Measurements from ENCODE around the gene CACNA1B.
A peak's percentile ranks its signal among the peaks of the same experiment; 100 is the strongest.
"Not testable (repeated sequence)": the region's sequence is repeated elsewhere in the genome, so short reads cannot be mapped to it uniquely, and the experiment has no call there.

Gene CACNA1B

DNA sequence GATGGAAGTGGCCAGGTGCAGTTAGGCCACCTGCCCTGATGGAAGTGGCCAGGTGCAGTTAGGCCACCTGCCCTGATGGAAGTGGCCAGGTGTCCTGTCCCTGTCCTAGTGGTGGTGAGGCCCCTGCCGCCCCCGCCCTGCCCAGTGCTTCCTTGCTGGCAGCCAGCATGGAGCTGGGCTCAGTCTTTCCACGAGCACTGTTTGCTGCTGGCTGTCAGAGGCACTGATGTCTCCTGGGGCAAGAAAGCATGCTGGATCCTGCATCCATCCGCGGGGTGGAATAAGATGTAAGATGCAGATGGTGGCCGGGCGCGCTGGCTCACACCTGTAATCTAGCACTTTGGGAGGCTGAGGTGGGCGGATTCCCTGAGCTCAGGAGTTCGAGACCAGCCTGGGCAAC is 141.9 kb downstream of the CACNA1B start:
- DNase-seq: not testable (repeated sequence)

DNA sequence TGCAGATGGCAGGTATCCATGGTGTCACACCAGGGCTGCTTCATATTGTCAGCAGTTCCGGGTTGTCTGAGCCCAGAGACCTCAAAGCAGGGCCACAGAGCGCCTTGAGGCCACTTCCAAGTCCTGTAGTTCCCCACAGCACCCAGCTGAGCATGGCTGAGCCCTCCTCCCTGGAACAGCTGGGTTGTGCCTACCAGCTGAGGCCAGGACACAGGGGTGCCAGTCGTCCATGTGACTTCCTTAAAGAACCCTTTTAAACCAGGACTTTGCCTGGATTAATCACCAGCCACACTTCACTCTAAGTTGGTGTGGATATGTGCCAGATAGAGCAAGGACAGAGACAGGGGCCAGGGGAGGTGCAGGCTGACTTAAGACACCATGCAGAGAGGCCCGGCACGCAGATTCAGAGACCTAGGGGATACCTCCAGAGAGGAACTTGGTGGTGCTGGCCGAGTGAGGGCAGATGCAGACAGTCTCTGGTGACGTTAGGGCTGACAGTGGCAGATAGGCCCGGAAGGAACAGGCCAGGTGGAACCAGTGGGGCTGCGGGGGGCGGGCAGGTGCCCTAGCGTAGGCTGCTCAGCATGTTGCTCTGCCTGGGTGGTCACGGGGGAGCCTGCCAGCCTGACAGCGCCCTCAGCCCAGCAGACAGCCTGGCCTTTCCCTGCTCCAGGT is 142.7 kb downstream of the CACNA1B start:
- no peak for DNase-seq

GRCh38 chr9:138020795-138021182 is 143.2 kb downstream of the CACNA1B start:
- DNase-seq: no peak

DNA sequence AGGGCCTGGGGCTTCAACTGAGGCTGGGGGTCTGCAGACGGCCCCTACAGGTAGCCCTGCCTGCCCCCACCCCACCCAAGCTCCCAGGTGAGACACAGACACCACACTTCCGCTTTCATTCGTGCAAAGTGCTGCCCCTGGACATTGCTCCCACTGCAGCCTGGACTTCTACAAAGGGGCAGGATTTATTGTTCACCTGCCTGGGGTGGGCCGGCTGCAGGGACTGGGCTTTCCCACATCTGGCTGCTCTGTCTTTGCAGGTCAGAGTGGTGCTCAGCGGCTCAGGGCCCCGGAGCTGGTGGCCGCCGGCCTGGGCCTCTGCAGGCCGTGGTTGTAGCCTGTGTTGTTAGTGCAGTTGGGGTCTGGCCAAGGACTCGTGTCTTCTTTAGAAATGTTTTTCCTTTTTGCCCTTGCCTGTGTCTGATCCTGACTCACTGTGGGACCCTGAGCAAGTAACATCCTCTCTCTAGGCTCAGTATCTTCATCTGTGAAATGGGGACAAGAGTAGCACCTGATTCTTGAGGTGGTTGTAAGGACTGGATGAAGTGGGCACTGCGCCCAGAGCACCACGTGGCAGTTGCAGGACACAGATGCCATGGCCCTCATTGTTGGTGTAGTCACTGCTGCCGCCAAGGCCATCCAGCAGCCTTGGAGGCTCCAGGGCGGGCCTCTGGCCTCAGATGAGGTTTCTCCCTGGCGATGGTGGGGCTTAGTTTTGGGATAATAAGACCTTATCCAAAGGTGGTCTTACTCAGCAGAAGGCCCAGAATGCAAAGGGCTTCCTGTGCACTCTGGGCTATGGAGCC is 143.9 kb downstream of the CACNA1B start:
- DNase-seq: peak; percentile 16

DNA sequence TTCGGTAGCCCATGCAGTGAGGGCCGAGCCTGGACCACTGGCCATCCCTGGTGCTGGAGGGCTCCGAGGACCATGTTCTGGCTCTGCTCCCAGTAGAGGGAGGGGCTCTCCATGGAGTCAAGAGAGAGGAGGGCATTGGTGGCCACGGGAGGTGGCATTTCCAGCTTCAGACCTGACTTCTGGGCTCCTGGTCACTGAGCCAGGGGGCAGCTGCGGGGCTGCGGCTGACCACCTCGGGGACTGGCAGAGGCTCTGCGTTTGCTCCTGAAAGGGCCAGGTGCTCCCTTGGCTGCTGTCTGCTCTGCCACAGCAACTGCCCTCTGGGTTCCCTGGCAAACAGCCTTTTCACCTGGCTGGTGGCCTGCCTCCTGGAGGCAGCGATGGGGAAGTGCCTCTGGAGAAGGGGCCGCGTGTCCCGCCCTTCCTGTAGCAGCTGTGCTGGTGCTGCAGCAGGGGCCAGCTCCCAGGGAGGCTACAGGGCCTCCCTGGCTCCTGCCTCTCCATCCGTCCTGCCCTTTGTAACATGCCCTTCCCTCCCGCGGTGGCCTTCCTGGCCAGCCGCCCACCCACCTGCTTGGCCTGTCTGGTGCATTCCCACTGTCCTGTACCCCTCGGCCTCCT is 144.6 kb downstream of the CACNA1B start:
- DNase-seq: peak; percentile 33

DNA sequence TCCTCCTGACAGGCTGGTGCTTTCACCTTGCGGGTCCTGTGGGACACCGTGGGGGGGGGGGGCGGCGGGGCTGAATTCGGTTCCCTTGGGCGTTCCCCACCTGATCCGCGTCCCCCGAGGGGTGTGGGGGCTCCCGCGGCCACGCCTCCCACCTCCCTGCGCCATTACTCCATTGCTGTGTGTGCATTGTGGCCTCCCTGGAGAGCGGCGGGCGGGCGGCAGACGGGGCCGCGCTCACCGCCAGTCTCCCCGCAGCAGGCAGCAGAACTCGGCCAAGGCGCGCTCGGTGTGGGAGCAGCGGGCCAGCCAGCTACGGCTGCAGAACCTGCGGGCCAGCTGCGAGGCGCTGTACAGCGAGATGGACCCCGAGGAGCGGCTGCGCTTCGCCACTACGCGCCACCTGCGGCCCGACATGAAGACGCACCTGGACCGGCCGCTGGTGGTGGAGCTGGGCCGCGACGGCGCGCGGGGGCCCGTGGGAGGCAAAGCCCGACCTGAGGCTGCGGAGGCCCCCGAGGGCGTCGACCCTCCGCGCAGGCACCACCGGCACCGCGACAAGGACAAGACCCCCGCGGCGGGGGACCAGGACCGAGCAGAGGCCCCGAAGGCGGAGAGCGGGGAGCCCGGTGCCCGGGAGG is 145.3 kb downstream of the CACNA1B start:
- peak; percentile 20 for DNase-seq

- peak; percentile 22 for DNase-seq
Measured at GRCh38 chr9:138023394-138024124, 146.0 kb downstream of the CACNA1B start.

DNA sequence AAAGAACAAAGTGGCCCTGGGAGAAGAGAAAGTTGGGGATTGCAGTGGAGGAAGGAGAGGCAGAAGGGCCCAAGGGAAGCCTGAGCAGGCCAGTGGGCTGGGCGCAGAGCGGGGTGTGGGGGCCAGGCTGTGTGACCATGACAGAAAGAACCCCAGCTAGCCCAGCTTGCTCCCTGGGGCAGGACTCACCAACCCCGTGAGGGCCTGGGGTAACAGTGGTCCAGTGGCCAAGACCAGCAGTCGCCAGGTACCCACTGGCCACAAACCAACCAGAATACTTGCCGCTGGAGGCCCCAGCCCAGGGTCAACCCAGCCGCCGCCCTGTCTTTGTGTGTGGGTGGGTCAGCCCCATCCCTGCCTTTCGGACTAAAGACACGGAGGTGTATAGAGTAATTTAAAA is 146.5 kb downstream of the CACNA1B start:
- no peak for DNase-seq

- peak; percentile 19 for DNase-seq
Measured at GRCh38 chr9:138024831-138025291, 147.3 kb downstream of the CACNA1B start.

DNA sequence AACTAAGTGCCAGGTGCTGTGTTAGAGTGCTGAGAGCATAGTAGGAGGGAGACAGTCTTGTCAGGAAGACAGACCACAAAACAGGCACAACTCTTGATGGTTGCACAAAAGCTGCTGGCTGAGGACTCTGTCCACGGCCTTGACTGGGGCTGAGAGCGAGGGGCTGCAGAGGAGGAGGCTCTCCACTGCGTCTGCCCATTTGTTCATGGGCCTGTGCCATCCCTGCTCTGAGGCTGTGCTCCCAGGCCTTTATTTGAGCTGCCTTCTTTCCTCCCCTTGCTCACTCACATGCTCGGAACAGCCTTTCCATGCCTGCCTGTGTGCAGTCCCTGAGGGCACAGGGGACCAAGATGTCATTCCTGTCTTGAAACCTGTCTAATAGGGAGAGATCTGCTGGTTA is 147.8 kb downstream of the CACNA1B start:
- DNase-seq: no peak

DNA sequence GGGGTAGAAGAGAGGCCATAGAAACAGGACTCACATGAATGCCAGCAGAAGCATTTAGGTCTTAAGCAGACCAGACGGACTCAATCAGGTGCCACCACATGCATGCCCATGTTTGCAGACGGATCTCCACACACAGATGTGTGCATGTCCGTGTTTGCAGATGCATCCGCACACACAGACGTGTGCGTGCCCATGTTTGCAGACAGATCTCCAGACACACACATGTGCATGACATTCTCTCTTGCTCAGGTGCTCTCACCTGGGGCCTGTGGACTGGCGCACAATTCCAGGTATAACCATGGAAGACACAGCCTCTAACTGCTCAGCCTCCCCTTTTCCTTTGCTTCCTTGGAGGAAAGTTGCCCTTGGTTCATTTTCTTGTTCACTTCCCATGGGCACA is 148.3 kb downstream of the CACNA1B start:
- no peak for DNase-seq

DNA sequence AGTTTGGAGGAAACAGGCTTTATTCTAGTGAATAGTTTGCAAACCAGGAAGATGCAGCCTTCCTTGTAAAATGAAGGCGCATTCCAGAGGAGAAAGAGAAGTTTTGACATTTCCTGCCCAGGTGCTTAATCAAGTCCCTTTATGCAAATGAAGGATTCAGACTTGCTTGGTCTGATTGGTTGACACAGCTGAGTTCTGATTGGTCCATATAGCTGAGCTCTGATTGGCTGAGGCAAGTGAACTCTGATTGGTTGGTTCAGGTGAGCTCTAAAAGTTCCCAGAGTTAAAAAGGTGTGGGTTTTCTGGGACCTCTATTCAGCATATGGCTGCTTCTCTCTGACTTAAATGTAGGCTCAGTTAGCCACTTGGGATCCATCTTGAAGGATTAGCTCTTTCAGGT is 151.0 kb downstream of the CACNA1B start:
- DNase-seq: no peak

GRCh38 chr9:138031186-138031585 is 153.6 kb downstream of the CACNA1B start:
- DNase-seq: no peak

GRCh38 chr9:138033950-138034349 is 156.4 kb downstream of the CACNA1B start:
- no peak for DNase-seq

DNA sequence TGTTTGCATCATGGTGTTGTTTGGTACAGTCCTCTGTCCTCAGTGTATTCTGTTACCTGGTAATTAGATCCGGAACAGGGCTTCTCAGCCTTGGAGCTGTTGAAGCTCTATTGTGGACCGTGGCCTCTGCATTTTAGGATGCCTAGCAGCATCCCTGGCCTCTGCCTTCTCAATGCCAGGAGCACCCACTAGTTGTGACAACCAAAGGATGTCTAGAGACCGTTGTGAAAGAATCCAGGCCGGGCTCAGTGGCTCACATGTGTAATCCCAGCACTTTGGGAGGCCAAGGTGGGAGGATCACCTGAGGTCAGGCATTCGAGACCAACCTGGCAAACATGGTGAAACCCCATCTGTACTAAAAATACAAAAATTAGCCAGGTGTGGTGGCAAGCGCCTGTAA is 159.6 kb downstream of the CACNA1B start:
- DNase-seq: no peak

- no peak for DNase-seq
Measured at GRCh38 chr9:138038244-138038671, 160.7 kb downstream of the CACNA1B start.

DNA sequence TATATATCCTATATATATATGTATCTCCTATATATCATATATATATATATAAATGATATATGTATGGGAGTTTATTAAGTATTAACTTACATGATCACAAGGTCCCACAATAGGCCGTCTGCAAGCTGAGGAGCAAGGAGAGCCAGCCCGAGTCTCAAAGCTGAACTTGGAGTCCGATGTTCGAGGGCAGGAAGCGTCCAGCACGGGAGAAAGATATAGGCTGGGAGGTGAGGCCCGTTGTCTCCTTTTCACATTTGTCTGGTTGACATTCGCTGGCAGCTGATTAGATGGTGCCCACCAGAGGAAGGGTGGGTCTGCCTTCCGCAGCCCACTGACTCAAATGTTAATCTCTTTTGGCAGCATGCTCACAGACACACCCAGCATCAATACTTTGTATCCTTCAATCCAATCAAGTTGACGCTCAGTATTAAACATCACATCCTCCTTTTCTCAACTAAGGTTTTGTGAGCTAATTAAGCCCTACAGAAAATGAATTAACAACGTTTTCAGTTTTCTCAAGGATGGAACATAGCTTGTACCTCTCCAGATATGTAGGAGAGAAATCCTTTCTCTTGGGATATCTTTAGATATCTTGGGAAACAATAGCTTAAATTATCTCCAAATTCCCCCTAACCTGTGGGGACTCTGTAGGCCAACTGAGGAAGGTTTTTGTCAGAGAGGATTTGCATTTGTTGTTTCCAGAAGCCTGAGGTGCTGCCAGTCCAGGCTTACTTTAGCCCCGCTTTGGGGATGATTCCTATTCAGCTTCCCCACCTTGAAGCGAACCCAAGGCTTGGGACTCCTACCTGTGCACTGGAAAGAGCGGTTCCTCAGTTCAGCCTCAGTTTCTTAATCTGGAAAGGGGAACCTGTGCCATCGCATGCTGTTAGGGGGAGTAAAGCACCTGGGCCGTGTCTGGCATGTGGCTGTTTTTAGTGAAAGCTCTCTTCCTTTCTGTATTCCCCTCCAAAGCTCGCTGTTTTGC is 163.2 kb downstream of the CACNA1B start:
- no peak for DNase-seq

- DNase-seq: no peak
Measured at GRCh38 chr9:138042146-138042545, 164.6 kb downstream of the CACNA1B start.

GRCh38 chr9:138042640-138043039 is 165.1 kb downstream of the CACNA1B start:
- no peak for DNase-seq

- no peak for DNase-seq
Measured at GRCh38 chr9:138043061-138043410, 165.5 kb downstream of the CACNA1B start.
